Hematopoietic multipotent progenitor cell (in vitro differentiated cells): Measurements from ENCODE around the gene FOXB1. TPM values are rescaled to one million over a fixed set of nuclear protein-coding genes. Genes with fewer than 3 reads are reported as not detected.

Experiments used
- DNase-seq, 3 donors: peaks; one replicate each; pipeline ENCODE4 v3.0.0-alpha.2; 2011 to 2015; ENCODE audit warnings: low read depth in 2 of 3, low spot score in 2 of 3
- total RNA-seq: library from RNA; depleted of rRNA; stranded (reverse); fragments of >200 nt; gene quantifications from one replicate; pipeline ENCODE4 v1.2.3, GENCODE V29; 2012

Gene FOXB1
- total RNA-seq, 1 donor: not detected

- DNase-seq: no peak
Observed at GRCh38 chr15:60012695-60013094, 8.6 kb downstream of the FOXB1 start.

GRCh38 chr15:60017538-60018520 lies 13.7 kb downstream of the FOXB1 start:
- peak in 2 of 3 donors; percentile 33 to 37 for DNase-seq

- no peak for DNase-seq
Observed at GRCh38 chr15:60020736-60021135, 16.6 kb downstream of the FOXB1 start.

- peak in 2 of 3 donors; percentile 52 to 77 for DNase-seq
Observed at GRCh38 chr15:60021589-60022378, 17.7 kb downstream of the FOXB1 start.

DNA sequence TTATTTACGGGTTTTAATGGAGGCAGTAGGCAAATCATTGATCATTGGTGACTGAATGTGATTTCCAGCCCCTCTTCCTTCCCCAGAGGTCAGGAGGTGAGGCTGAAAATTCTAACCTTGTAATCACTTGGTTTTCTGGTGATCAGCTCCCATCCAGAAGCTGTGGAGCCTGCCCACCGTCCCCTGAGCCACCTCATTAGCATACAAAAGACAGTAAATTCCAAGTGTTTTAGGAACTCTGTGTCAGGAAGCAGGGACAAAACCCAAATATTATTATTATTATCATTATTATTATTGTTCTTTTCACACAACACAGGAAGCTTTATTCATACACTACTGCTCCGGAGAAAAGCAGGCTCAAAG lies 18.2 kb downstream of the FOXB1 start:
- DNase-seq: no peak

DNA sequence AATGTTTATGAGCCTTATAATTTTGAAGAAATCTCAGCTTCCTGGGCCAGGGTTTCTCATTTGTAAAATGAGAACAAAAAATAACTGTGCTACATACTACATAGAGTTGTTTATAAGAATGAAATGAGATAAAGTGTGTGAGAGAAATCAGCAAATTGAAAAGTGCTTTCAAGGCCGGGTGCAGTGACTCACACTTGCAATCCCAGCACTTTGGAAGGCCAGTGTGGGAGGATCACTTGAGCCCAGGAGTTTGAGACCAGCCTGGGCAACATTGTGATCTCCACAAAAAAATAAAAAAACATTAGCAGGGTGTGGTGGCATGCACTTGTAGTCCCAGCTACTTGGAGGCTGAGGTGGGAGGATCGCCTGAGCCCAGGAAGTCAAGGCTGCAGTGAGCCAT lies 22.4 kb downstream of the FOXB1 start:
- DNase-seq: no peak

GRCh38 chr15:60035344-60035743 lies 31.2 kb downstream of the FOXB1 start:
- no peak for DNase-seq

DNA sequence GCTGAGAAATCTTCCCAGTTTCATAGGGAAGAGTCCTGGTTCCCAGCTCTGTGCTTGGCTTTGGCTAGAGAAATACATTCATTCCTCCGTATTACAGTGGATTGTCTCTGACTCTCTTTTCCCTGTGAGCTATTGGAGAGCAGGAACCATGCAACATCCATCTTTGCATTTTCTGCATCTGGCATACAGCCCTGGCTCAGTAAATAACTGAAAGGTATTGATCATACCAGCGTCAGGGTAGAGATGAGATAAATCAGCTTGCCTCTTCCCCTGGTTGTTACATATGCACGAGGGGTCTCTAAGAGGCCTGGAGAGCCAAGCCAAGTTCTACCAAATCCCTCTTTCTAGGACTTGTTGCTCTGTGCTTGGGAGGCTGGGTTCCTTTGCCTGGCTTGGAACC lies 35.2 kb downstream of the FOXB1 start:
- no peak for DNase-seq

GRCh38 chr15:60043744-60044435 lies 39.8 kb downstream of the FOXB1 start:
- no peak for DNase-seq

GRCh38 chr15:60044636-60045270 lies 40.6 kb downstream of the FOXB1 start:
- peak in 1 of 3 donors; percentile 51 for DNase-seq

DNA sequence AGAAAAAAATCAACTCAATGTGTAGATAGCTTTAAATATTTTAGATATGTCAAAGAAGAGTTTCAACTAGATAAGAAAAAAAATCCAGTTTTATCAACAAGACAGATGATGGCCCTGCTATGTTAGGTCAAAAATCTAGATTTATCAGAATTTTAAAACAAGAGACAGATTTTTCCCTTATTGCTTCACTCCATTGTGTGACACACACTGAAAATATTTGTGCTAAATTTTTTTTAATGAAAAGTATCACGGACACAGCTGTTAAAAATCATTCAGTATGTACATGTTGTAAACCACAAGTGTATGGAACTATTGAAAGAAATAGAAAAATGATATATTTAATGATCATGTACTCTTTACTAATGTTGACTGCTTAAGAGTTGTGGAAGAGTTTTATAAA lies 43.6 kb downstream of the FOXB1 start:
- no peak for DNase-seq

DNA sequence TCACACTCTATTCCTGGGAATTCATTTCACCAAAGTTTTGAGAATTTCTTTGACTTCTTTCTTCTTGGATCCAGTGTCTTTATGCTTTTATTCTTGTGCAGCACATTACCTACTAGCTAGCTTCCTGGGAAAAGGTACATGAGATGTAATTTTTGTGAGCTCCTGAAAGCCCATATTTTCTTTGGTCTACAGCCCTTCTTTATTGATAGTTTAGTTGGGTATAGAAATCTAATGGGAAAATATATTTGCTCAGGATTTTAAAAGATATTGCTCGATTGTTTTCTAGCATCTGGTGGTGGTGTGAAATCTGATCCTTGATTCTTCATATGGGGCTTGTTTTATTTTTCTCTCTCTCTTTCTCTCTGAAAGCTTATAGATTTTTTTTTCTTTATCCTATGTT lies 45.8 kb downstream of the FOXB1 start:
- no peak for DNase-seq

- no peak for DNase-seq
Observed at GRCh38 chr15:60052796-60053195, 48.7 kb downstream of the FOXB1 start.

DNA sequence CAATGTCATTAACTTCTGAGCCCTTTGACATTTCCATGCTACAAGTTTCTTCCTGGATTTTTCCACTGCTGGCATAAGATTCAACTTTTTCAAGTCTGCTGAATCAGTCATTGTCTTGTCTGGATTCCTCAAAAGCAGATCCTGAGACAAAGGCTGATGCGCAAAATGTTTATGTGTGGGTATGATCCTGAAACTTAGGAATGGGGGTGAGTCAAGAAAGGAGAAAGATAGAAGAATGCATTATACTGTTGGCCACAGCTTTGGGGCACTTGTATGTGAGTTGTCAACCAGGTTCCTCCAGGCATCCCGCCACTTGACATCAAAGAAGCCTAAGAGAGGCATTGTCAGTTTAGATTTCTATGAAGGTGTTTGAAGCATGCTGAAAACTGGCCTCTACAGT lies 50.4 kb downstream of the FOXB1 start:
- no peak for DNase-seq
